ENCODE results near the gene KAT7. TPM values are rescaled to one million over a fixed set of nuclear protein-coding genes. Genes with fewer than 3 reads are reported as not detected.

KAT7 gene
- total and polyA plus RNA-seq, 4 donors = 8.7 to 87.5 (median 35.7) TPM

- Histone ChIP-seq H3K27ac (ENCODE audit: low read depth in 1 of 2, low read length in 1 of 2) (no peak overlapping the region), H3K9me3 (ENCODE audit: control insufficient read depth in 4 of 4, insufficient read depth in 3 of 4, low read length in 3 of 4) (no peaks in the 10 kb centered on the region), H3K4me3 (no peak overlapping the region), H3K27me3 (ENCODE audit: control insufficient read depth in 3 of 3, insufficient read depth in 3 of 3, low read length in 2 of 3) (no peaks in the 10 kb centered on the region), H3K36me3 (ENCODE audit: control insufficient read depth in 4 of 4, insufficient read depth in 4 of 4, low read length in 4 of 4) (peaks cover 0 to 3% (median 0%) of the 10 kb centered on the region in 4 donors), H3K4me1 (ENCODE audit: control insufficient read depth in 5 of 5, insufficient read depth in 5 of 5, low read length in 5 of 5) (peaks cover 0 to 10% (median 3%) of the 10 kb centered on the region in 5 donors), H3K9ac (ENCODE audit: insufficient read depth in 1 of 2, low read length in 2 of 2) (no peak overlapping the region)
- WGBS, 2 donors = 88 to 91% methylated on average over 6 of the region's 6 CpGs
- TF ChIP-seq CTCF (IDR thresholded peaks at IDR 0.05; ENCODE audit: control extremely low read depth, extremely low read depth) = no peak
- DNase-seq (no peak), ATAC-seq (ENCODE audit: insufficient read depth, low FRiP score) (no peak)
These were observed 55.4 kb downstream of the KAT7 start for GRCh38 chr17:49843774-49844350.

GRCh38 chr17:49845321-49845720 lies 56.8 kb downstream of the KAT7 start:
- H3K9me3 ChIP-seq (ENCODE audit: control insufficient read depth in 4 of 4, insufficient read depth in 3 of 4, low read length in 3 of 4) = no peaks in the 10 kb centered on the region
- peaks cover 0 to 3% (median 0%) of the 10 kb centered on the region in 4 donors for H3K36me3 ChIP-seq (ENCODE audit: control insufficient read depth in 4 of 4, insufficient read depth in 4 of 4, low read length in 4 of 4)
- WGBS, 2 donors = 51 to 74% methylated on average over 3 of the region's 3 CpGs
- H3K4me3 ChIP-seq = no peak overlapping the region
- peaks cover 0 to 10% (median 3%) of the 10 kb centered on the region in 5 donors for H3K4me1 ChIP-seq (ENCODE audit: control insufficient read depth in 5 of 5, insufficient read depth in 5 of 5, low read length in 5 of 5)
- ATAC-seq (ENCODE audit: insufficient read depth, low FRiP score) = no peak
- no peak for TF ChIP-seq CTCF (IDR thresholded peaks at IDR 0.05; ENCODE audit: control extremely low read depth, extremely low read depth)
- peak in 2 of 3 donors; percentile 34 to 62 for DNase-seq
- H3K27me3 ChIP-seq (ENCODE audit: control insufficient read depth in 3 of 3, insufficient read depth in 3 of 3, low read length in 2 of 3) = peaks cover 0 to 3% (median under 1%) of the 10 kb centered on the region in 3 donors
- peak overlapping the region; percentile 38 to 43 for H3K27ac ChIP-seq (ENCODE audit: low read depth in 1 of 2, low read length in 1 of 2)
- H3K9ac ChIP-seq (ENCODE audit: insufficient read depth in 1 of 2, low read length in 2 of 2) = no peak overlapping the region

GRCh38 chr17:49846938-49847712 lies 58.6 kb downstream of the KAT7 start:
- DNase-seq (no peak), ATAC-seq (ENCODE audit: insufficient read depth, low FRiP score) (no peak)
- Histone ChIP-seq H3K27me3 (ENCODE audit: control insufficient read depth in 3 of 3, insufficient read depth in 3 of 3, low read length in 2 of 3) (peaks cover 0 to 8% (median 5%) of the 10 kb centered on the region in 3 donors), H3K4me1 (ENCODE audit: control insufficient read depth in 5 of 5, insufficient read depth in 5 of 5, low read length in 5 of 5) (peaks cover 0 to 10% (median 8%) of the 10 kb centered on the region in 5 donors), H3K4me3 (no peak overlapping the region), H3K9ac (ENCODE audit: insufficient read depth in 1 of 2, low read length in 2 of 2) (no peak overlapping the region), H3K36me3 (ENCODE audit: control insufficient read depth in 4 of 4, insufficient read depth in 4 of 4, low read length in 4 of 4) (peaks cover 0 to 3% (median 0%) of the 10 kb centered on the region in 4 donors), H3K9me3 (ENCODE audit: control insufficient read depth in 4 of 4, insufficient read depth in 3 of 4, low read length in 3 of 4) (no peaks in the 10 kb centered on the region), H3K27ac (ENCODE audit: low read depth in 1 of 2, low read length in 1 of 2) (no peak overlapping the region)
- no peak for TF ChIP-seq CTCF (IDR thresholded peaks at IDR 0.05; ENCODE audit: control extremely low read depth, extremely low read depth)
- 80 to 90% methylated on average over 9 of the region's 9 CpGs for WGBS, 2 donors
